ENCODE results near the gene NPTN. TPM values are rescaled to one million over a fixed set of nuclear protein-coding genes. Genes with fewer than 3 reads are reported as not detected.

NPTN gene
- total and polyA plus RNA-seq, 2 of the 13 experiments (the other 11 are each of a cell fraction or from before 2014, with no cell fraction given), result 78.0 to 110 TPM

GRCh38 chr15:73628102-73628501 is 5.1 kb downstream of the NPTN start:
- Histone ChIP-seq H3K27ac (ENCODE audit: extremely low read length, insufficient read depth, low read length) (no peak overlapping the region), H3K4me2 (ENCODE audit: low read depth, low read length) (peak overlapping the region; percentile 86), H3K36me3 (replicated peaks in 1 of 2; ENCODE audit: control insufficient read depth in 1 of 2, insufficient read depth in 2 of 2, low read length in 2 of 2) (no peaks in the 10 kb centered on the region), H4K20me1 (ENCODE audit: insufficient read depth, low read length) (peaks cover 39% of the 10 kb centered on the region), H3K9ac (ENCODE audit: insufficient read depth, low read depth, low read length) (no peak overlapping the region), H3K9me3 (ENCODE audit: low read length) (no peaks in the 10 kb centered on the region), H3K4me3 (replicated peaks in 1 of 3; ENCODE audit: insufficient read depth in 1 of 3, low read depth in 2 of 3, low read length in 3 of 3) (0 out of 6 replicates have a peak overlapping the region, but pooled peaks of 1 of the 3 experiments have one; percentile 18), H3K4me1 (ENCODE audit: insufficient read depth, low read length) (peaks cover 75% of the 10 kb centered on the region), H3K79me2 (ENCODE audit: insufficient read depth, low read length) (peaks cover 95% of the 10 kb centered on the region), H3K27me3 (ENCODE audit: control insufficient read depth in 1 of 2, insufficient read depth in 2 of 2, low read length in 2 of 2) (no peaks in the 10 kb centered on the region; a peak in 1 of 5 replicates), H2AFZ (ENCODE audit: low read length) (no peak overlapping the region)
- no peak for FAIRE-seq
- intact Hi-C loops (cut with micrococcal nuclease; ENCODE audit: unreplicated experiment), result no loop called here
- BruUV-seq (replicated peaks), result no TSS peak
- ChIA-PET CTCF (ENCODE audit: low intra/inter-chr PET ratio, low total read pairs) (no interaction called here), POLR2A (interaction anchor here (0.8 to 1.4 kb wide), 2 partner anchors 8 to 11 kb away, joined by 3 to 5 read pairs; no protein-coding TSS in a partner anchor)
- ATAC-seq, result no peak
- DNase-seq (ENCODE audit: low spot score), result peak; percentile 23
- 8% methylated on average over 2 of the region's 2 CpGs for WGBS (ENCODE audit: low lambda C conversion rate)
- in situ Hi-C loops (cut with HindIII; ENCODE audit: extremely low pct_ligation_motif_present, low pct_unique_long_range_greater_than_20kb), result no loop called here
- no peak for TF ChIP-seq TARDBP (CRISPR knock-in tag; IDR thresholded peaks at IDR 0.05)
- TF ChIP-seq ZNF597 (CRISPR knock-in tag; IDR thresholded peaks at IDR 0.05), result no peak
- no peak for TF ChIP-seq ARID4A (CRISPR knock-in tag; IDR thresholded peaks at IDR 0.05; ENCODE audit: borderline replicate concordance)
- no peak for TF ChIP-seq ZNF282 (IDR thresholded peaks at IDR 0.05; ENCODE audit: partially characterized antibody)
- peak; percentile 35; the same call in 1 of the 2 replicates for TF ChIP-seq SOX5 (CRISPR knock-in tag; IDR thresholded peaks at IDR 0.05; ENCODE audit: borderline replicate concordance)
- TF ChIP-seq ADNP (CRISPR knock-in tag; IDR thresholded peaks at IDR 0.05), result no peak
- no peak for TF ChIP-seq ZNF713 (CRISPR knock-in tag; IDR thresholded peaks at IDR 0.05)
- no peak for TF ChIP-seq TMF1 (CRISPR knock-in tag; IDR thresholded peaks at IDR 0.05; ENCODE audit: low read depth)
- no peak for TF ChIP-seq ZNF10 (CRISPR knock-in tag; IDR thresholded peaks at IDR 0.05; ENCODE audit: borderline replicate concordance, low read depth)
- no peak for TF ChIP-seq NR2F2 (IDR thresholded peaks at IDR 0.05; ENCODE audit: borderline replicate concordance, low read depth)
- TF ChIP-seq GATAD2A (CRISPR knock-in tag; IDR thresholded peaks at IDR 0.05), result peak; percentile 37
- TF ChIP-seq ZNF496 (CRISPR knock-in tag; IDR thresholded peaks at IDR 0.05; ENCODE audit: insufficient replicate concordance), result no peak
- no peak for TF ChIP-seq HINFP (CRISPR knock-in tag; IDR thresholded peaks at IDR 0.05; ENCODE audit: low read depth)

All from HepG2 (cell line).